Measurements from ENCODE around the gene LIPG.

DNA sequence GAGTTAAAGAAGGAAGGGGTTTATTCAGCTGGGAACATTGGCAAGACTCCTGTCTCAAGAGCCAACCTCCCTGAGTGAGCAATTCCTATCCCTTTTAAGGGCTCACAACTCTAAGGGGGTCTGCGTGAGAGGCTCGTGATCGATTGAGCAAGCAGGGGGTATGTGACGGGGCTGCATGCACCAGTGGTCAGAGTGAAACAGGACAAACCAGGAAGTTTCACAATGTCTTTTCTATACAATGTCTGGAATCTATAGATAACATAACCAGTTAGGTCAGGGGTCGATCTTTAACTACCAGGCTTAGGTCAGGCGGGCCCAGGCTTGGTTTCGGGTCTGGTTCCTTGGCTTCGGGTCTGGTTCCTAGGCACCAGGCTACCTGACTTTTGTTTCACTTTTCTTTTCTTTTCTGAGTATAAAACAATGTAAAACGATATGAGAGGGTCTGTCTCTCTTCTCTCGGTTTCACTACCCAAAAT, 30.1 kb upstream of the LIPG start:
- TF ChIP-seq POLR2A (IDR thresholded peaks at IDR 0.05) = no peak
- TF ChIP-seq, protein P1, sequence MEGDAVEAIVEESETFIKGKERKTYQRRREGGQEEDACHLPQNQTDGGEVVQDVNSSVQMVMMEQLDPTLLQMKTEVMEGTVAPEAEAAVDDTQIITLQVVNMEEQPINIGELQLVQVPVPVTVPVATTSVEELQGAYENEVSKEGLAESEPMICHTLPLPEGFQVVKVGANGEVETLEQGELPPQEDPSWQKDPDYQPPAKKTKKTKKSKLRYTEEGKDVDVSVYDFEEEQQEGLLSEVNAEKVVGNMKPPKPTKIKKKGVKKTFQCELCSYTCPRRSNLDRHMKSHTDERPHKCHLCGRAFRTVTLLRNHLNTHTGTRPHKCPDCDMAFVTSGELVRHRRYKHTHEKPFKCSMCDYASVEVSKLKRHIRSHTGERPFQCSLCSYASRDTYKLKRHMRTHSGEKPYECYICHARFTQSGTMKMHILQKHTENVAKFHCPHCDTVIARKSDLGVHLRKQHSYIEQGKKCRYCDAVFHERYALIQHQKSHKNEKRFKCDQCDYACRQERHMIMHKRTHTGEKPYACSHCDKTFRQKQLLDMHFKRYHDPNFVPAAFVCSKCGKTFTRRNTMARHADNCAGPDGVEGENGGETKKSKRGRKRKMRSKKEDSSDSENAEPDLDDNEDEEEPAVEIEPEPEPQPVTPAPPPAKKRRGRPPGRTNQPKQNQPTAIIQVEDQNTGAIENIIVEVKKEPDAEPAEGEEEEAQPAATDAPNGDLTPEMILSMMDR (IDR thresholded peaks at IDR 0.05) = no peak
